ENCODE data around the gene ASB16.

ASB16 gene

DNA sequence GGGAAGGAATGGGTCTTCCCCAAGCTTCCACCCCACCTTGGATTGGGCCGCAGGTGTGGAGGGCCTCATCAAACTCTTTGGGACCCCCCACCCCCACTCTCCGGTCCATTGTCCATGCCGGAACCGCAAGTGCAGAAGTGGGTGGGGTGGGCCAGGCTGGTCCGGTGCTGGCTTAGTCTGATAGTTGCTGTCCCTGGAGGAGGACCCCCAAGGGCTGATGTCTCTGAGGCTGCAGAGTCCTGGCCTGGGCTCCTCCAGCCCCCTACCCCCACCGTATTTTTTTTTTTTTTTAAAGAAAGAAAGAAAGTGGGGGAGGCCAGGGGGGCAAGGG lies 36.3 kb downstream of the ASB16 start:
- no peak for DNase-seq (ENCODE audit: extremely low read depth in 1 of 2, low read depth in 1 of 2)

DNA sequence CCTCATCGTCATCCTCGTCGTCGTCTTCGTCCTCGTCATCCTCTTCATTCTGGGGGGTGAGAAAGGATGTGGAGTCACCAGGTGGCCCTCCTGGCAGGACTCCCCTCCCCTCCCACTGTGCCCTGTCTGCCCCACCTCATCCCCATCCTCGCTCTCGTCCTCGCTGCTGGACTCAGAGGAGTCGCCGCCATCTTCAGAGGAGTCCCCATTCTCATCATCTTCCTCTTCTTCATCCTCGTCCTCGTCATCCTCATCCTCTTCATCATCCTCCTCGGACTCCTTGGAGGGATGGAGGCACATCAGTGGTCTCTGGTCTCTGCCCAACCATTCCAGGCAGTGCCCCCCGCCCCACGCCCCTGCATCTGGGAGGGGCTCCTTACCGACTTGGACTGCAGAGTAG lies 36.8 kb downstream of the ASB16 start:
- no peak for DNase-seq (ENCODE audit: extremely low read depth in 1 of 2, low read depth in 1 of 2)

DNA sequence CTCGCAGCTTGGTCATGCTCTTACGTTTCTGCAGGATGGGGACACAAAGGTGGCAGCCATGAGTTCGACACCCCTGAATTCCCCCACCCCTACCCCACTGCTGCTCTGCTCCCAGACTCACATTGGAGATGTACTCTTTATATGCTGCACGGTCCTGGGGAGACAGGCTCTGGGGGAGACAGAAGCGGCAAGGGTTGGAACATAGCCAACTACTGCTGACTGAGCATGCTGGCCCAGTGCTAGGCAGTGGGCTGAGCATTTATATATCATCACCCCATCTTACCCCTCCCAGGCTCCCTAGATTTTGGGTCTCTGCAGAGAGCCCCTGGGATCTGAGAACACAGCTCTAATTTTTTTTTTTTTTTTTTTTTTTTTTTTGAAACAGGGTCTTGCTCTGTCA lies 37.2 kb downstream of the ASB16 start:
- DNase-seq (ENCODE audit: extremely low read depth in 1 of 2, low read depth in 1 of 2) = no peak

DNA sequence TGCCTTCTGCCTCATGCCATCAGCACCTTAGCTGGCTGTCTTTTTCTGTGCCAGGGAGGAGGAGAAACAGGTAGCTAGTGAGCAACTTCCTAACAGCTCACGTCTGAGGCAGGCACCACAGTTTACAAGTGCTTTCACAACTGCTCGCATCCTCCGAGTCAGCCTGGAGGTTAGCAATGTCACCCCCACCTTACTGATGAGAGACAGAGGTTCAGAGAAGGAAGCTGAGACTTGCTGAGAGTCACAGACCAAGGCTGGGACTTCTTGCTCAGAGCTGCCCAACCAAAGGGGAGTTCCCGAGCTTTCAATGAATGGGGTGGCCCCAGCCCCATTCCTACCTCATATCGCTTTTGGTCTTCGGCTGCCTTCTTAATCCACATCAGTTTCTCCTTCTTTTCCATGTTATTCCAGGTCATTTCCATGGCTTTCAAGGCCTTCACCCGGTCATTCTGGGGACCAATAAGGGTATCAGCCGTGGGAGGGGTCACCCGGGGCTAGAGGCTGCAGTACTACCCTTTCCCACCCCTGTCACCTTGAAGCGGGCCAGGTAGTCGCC lies 39.4 kb downstream of the ASB16 start:
- no peak for DNase-seq (ENCODE audit: extremely low read depth in 1 of 2, low read depth in 1 of 2)

DNA sequence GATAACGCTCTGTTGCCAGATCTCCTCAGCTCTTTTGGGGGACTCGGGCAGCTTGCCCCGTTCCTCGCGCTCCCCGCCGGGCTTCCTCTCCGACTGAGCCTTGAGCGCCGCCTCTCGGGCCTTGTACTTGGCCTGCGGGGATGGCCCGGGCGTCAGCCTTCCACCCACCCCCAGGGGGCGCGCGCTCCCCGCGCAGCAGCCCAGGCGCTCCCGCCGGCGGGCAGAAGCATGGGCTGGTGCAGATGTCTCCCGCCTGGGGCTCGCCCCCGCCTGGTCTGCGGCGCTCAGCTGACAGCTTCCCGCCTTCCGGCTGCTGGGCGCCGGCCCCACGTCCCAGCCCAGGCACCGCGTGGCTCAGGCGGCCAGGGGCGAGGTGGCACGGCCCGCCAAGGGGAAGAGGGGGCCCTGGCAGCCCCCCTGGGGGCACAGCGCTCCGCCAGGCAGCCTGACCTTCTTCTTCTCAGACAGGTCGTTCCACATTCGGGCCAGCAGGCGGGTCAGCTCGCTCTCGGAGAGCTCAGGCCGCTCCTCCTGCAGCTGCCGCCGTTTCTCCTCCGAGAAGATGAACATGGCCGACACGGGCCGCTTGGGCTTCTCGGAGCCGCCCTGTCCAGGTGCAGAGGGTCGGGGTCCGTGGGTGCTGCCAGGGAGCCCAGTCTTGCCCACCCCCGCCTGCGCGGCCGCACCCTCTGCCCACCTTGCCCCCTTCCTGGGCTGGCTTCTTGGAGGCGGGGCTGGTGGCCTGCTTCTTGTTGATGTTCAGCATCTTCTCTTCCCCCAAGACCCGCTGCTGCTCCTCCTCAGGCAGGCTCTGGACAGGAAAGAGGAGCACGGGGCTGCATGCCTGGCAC lies 40.1 kb downstream of the ASB16 start:
- DNase-seq (ENCODE audit: extremely low read depth in 1 of 2, low read depth in 1 of 2) = peak; percentile 80 to 86

DNA sequence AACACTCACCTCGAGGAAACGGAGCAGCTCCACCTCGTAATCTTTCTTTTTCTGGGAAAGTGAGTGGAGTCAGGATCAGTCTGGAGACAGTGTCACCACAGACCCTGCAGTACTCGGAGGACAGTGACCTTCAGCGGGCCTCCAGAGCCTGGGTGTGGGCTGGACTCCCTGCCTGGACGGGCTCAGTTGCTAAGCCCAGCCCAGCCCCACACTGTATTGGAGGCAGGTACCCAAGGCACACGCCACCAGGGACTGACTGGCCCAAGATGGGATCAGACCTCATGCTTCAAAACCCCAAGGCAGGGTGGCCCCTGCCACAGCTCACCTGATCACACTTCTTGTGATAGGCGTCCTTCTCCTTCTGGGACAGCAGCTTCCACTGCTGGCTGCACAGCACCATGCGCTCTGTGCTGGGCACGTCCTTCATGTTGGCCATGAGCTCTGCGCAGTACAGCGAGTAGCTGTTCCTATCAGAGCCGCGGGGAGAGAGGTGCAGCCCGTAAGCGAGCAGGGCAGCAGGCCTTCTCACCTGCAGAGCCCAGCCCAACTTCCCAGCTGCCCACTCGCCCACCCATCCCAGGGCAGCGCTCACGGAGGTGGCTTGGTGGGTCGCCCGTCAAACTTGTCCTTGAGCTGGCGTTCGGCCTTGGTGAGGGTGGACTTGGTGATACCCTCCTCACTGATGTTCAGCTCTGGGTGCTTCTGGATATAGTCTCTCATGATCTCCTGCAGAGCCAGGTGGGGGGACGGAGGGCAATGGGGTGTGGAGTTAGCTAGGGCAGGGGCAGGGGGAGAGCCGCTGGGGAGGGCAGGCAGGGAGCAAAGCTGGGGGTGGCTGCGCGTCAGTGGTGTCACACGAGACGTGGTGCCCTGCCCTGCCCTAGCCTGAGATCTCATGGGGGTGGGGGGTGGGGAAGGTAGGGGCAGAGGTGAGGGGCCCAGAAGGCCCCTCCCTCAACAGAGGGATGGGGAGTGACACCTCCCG lies 41.1 kb downstream of the ASB16 start:
- no peak for DNase-seq (ENCODE audit: extremely low read depth in 1 of 2, low read depth in 1 of 2)

DNA sequence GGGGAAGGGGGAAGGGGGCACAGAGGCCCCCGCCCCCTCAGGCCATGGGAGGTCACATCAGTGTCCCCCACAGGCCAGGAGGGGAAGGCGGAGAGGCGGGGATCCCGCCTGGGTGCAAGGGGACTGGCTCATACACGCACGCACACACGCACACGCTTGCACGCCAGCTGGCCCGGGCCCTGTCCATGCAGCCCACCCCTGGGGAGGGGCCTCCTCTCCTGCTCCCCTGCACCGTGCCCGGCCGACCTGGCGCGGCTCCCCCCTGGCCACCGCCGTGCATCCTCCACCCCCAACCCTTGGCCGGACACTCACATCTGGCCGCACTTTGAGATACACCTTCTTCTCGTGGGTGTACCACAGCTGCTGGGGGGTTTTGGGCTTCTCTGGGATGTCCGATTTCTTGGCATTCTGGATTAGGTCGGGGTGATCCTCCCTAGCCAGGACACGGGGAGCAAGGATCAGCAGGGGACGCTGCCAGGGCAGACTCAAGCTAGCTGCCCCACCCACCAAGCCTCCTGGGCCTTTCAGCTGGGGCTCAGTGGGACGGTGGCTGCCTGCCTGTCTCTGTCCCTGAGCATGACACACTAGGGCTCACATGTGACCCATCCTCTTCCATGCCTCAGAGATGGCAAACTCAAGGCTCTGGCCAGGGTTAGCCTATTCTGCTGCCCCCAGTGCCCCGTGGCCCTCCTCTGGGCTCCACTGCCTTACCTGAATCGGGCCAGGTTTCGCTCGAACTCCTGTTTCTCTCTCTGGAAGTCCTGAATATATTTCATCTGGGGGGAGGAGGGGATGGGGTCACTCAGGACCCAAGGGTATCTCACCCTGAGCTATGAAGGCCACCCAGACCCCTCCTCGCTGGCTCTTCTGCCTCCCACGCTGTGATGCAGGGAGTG lies 42.3 kb downstream of the ASB16 start:
- no peak for DNase-seq (ENCODE audit: extremely low read depth in 1 of 2, low read depth in 1 of 2)

DNA sequence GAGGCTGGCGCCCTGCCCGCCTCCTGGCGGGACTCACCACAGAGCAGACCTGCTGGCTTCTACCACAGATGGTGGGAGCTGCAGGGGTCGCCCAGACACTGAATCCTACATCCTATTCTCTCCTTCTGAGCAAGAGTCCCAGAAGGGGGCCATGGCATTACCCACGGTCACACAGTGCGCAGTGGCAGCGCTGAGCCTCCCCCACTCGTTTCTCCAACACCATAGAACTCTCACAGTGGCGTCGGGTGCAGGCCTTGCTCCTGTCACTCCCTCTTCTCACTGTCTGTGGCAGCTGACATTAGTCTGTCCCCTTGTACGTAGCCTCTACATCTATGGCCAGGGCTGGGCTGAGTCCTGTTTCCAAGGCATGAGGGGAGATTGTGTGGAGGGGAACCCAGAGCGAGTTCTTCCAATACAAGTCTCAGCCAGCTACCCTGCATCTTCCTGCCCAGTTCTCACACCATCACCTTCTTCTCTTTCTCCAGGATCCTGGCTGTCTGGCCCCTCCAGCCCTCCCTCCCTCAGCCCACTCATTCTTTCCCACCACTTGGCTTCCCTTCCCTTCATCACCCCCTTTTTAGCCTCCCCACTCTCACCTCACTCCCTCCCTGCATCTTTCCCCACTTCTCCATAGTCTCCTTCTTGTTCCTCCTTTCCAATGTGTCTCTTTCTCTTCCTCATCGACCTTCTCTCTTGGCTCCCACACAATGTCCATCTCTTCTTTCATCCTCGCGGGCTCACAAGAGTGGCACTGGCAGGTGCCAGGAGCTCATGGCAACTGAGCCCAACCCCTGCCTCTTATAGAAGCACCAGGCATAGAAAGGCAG lies 43.1 kb downstream of the ASB16 start:
- DNase-seq (ENCODE audit: extremely low read depth in 1 of 2, low read depth in 1 of 2) = no peak

DNA sequence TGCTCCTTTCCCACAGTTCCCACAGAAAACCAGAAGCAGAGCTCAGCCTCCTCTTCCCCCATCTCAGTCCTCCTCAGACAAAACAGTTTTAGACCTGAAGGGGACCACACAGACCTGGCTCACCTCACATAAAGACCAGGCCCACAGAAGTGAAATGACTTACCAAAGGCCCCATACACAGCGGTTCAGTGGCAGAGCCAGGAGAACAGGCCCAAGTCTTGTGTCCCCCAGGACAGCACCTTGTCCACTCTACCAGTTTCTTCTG lies 43.7 kb downstream of the ASB16 start:
- no peak for DNase-seq (ENCODE audit: extremely low read depth in 1 of 2, low read depth in 1 of 2)

DNA sequence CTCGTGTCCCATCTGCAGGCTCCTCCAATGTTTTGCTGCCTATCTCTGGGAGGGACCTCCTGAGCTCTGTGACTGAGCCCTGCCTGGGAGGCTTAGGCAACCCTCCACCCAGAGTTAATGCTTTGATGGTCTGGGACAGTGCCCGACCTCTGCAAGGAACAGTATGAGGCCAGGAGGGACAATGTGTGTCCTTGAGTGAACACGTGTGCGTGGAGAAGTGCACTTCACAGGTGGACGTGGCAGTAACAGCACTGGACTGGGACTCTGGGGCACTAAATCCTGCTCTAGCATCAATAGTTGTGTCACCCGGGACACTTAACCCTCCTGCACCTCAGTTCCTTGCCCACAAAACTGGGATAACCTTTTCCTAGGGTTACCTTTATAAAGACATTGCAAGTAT lies 44.4 kb downstream of the ASB16 start:
- no peak for DNase-seq (ENCODE audit: extremely low read depth in 1 of 2, low read depth in 1 of 2)

DNA sequence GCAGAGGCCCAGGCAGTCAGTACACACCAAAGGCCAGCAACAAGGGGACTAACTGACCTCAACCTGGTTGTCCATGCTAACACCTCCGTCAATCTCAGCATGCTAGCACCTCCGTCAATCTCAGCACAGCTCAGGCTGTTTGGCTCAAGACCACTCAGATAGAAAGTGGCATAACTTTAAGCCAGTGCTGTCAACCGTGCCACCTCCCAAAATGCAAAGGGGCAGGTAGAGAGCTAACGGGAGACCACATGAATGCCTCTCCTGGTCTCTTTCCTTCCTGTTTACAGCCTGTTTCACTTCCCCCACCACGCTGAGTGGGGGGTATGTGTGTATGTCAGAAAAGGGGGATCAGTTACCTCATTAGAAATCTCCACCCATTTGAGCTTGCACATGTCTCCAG lies 45.7 kb downstream of the ASB16 start:
- no peak for DNase-seq (ENCODE audit: extremely low read depth in 1 of 2, low read depth in 1 of 2)

DNA sequence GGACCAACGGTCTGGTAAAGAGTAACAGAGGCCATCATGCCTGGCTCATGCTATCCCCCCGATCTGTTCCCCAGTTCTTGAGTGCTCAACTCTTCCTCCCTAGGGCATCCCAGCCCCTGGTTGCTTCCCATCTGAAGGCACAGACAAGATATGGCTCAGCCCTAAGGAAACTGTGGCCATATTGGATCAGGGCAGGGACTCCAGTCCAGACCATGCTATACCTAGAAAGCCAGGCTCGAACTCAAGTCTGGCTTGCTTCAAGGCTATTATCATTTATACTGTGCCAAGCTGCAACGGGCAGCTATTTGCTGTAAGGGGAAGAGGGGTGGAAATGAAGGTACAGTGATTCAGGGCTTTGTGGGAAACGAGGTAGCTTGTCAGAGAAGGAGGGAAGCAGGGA lies 46.2 kb downstream of the ASB16 start:
- DNase-seq (ENCODE audit: extremely low read depth in 1 of 2, low read depth in 1 of 2) = no peak

DNA sequence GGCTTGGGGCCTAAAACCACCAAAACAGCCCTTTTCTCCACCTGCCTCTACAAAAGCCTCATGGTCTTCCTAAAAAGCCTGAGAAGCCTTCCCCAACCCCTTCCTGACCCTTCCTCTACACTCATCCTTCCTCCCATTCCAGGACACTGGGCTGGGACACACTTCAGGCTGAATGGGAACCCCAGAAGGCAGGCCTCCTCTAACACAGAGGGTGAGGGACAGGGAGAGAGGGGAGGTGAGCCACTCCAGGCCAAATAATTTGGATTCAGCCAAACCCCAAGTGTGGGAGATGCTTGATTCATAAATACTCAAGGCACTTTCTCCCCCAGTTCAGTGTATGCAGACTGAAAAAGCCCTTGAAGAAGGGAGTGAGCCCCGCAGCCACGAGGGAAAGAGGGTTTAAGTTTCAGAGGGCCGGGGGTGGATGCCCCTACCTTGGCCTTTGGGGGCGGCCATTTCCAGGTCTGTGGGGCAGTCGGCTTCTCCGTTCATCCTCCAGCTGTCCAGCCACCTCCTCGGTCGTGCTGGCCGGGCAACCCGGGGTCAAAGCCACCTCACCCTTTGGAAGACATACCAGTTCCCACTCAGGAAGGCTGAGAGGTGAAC lies 47.3 kb downstream of the ASB16 start:
- no peak for DNase-seq (ENCODE audit: extremely low read depth in 1 of 2, low read depth in 1 of 2)

DNA sequence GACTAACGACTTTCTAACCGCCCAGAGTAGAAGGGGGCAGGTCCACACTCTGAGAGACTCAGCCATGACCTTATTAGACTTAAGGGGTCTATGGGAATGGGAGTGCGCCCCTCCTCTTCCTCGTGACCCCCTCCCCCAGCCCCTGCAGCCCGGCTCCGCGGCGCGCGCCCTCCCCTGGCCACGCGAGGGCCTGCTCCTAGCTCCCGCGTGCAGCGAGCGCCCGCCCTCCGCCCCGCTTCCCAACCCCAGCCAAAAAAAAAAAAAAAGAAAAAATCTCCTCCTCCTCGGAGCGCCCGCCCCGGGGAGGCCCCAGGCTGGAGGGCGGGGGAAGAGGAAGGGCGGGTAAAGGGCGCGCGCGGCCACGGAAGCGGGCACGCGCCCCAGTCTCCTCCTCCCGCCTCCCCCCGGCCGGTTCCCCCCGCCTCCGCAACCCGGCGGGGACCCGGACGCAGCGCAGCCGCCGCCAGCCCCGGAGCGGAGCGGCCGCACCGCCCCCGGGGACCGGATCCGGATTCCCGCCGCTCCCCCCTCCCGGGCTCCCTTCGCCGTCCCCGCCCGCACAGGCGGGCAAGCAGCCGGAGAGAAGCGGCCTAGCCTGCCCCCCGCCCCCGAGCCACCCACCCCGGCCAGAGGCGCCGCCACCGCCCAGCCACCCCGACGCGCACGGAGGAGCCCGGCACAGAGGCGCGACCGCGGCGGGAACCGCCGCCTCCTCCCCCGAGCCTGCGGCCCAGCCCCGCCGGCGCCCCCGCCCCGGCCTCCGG lies 48.0 kb downstream of the ASB16 start:
- peak; percentile 75 to 76 for DNase-seq (ENCODE audit: extremely low read depth in 1 of 2, low read depth in 1 of 2)

DNA sequence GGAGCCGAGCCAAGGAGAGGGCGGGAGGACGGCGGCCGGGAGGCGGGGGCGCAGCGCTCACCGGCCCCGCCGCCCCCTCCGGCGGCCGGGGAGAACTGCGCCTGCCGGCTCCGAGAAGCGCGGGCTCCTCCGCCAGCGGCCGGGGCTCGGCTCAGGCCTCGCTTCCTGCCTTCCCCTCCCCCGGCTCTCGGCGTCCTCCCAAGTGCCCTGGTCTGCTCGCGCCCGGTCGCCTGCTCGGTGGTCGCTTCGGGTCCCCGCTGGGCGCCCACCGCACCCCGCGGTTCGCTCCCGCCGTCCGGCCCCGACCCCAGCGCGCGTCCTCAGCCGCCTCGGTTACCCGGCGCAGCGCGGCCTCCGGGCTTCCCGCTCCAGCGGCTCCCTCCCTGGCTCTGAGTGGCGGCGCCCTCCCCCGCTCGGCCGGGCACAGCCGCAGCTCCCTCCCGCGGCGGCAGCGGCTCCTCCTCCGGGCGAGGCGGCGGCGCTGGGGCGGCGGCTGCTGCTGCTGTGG lies 48.7 kb downstream of the ASB16 start:
- DNase-seq (ENCODE audit: extremely low read depth in 1 of 2, low read depth in 1 of 2) = peak in 1 of 2 donors; percentile 60

DNA sequence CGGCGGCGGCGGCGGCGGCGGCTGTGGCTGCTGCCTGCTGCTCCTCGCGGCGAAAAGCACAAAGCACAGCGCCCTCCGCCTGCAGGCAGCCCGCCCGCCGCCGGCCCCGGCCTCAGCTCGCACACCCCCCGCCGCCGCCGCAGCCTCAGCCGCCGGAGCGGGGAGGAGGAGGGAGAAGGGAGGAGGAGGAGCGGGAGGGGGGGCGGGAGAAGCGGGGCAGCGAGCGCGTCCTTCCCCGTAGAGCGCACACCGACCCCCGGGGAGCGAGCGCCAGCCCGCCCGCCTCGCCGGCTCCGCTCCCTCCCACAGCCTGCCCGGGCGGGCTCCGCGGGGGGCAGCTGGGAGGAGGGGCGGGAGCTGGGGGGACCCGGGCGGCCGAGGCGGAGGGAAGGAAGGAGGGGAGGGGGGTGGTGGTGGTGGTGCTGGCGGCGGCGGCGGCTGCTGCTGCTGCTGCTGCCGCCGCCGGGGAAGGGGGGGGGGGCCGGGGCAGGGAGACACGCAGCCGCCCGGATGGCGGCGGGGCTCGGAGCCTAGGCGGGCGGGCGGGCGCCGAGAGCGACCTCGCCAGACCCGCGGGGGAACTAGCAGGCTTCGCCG lies 49.2 kb downstream of the ASB16 start, which contains the start of gene UBTF:
Gene UBTF, minus strand, starts transcription at position 60 of the 597 bp plus-strand sequence. CDS start 1,446 bp downstream, outside the sequence.
- peak in 1 of 2 donors; percentile 45 for DNase-seq (ENCODE audit: extremely low read depth in 1 of 2, low read depth in 1 of 2)

DNA sequence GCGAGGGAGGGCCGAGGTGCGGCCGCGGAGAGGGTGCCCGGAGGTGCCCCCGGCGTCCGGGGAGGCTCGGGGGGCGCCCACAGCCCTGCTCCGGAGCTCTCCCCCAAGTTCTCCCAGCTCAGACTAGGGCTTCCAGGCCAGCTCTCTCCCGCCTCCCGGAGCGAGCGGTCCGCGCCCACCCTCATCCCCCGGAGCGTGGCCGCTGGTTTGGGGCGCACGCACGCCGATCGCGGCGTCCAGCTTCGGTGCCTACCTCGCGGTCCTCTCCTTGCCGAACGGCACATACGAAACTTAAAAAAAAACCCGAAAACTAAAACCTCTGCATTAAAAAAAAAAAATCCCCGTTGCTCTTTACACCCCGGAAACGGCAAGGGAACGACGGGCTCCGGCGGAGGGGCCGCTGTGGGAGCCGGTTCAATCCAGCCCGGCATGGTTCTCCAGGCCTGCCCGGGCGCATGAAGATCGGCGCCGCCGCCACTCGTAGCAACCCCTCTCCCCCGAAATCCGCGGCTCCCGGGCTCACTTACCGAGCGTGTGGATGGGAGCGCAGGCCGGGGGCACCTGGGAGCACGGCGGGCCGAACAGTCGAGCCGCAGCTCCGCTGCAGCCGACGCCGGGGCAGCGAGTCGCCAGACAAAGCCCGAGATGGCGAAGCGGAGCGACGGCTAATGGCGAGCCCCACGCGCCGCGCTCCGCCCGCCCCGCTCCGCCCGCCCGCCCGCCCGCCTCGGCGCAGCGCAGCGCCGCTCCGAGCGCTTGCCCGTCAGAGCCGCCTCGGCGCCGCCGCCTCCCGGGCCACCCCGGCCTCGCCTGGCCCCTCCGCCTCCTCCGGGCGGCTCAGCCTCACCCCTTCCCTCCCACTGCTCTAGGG lies 49.9 kb downstream of the ASB16 start:
- no peak for DNase-seq (ENCODE audit: extremely low read depth in 1 of 2, low read depth in 1 of 2)
